ENCODE data around the gene CFAP119.

Gene CFAP119

DNA sequence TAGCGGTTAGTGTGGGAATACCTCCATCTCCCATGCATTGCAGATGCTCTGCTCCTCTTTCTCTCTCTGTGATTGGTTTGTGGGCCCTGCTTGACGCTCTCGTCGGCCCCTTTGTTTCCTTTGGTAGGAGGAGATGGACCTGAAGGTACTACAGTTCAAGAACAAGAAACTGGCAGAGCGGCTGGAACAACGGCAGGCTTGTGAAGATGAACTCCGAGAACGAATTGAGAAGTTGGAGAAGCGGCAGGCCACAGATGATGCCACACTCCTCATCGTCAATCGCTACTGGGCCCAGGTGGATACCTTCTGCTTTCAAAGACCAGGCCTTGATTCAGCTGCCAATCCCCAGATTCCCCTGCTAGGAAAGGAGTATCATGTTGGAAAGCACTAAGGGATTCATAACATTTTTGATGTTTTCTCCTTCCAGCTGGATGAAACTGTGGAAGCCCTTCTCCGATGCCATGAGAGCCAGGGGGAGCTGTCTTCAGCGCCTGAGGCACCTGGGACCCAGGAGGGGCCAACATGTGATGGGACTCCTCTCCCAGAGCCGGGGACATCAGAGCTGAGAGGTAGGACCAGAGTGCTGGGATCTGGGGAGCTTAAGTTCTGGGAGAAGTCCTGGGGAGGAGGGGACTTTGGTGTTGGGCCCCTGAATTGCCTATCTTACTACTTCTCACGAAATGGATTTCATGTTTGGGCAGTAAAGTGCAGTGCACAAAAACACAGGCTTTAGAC, 1.3 kb upstream of the CFAP119 start:
- no peak for DNase-seq (ENCODE audit: low read depth in 2 of 2)

DNA sequence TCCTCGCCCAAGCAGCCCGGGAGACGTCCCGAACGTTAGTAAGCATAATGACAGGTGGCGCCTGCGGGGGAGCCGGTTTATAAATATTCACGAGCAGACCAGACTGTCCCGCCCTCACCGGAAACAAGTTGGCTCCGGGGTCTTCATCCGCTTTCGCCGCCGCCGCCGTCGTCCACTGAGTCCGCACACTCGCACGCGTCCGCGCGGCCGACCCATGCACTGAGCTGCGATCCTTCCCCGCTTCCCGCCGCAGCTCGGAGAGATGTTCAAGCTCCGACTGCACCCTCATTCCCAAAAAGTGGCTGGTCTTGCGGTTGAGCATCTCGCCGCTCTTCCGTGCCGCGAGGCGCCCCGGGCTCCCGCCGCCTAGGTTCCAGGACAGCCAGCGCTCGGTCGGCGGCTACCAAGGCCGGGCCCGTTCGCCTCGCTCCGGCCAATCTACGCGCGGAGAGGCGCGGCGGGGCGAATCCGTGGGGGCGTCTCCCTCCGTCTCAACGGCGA, 385 bp downstream of the CFAP119 start:
- DNase-seq (ENCODE audit: low read depth in 2 of 2): no peak

DNA sequence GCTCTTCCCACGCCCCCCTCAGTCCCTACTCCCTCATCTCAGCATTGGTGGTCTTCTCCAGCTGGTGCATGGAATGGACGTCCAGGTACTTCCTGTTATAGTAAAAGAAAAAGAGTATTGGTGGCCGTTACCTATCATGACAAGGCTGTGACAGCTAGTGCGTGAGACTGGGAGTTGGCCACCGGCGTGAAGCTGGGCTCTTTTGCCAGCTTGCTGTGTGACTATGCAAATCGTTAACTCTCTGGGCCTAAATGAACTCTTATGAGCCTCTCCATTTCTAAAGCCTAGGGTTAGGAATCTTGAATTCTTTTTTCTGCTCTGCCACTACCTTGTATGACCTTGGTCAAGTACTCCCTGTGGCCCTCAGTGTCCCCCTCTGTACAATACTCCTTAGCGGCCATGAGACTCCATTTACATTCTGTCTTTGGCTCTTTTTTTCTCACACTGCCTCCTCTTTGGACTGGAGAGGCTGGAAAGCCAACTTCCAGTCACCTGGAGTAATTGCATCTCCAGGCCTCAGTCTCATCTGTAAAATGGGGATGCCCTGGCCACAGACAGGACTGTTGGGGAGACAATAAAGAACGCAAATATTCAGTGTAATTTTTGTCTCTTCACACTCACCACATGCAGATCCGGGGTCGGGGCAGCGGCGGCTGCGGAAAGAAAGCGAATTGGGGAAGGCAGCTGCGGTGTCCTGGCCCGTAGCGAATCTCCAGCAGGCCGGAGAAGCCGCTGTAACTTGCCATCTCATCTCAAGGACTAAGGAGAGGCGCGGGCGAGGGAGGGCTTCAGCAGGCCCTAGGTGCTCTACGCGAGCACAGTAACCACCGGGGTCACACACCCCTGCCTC, 1.1 kb downstream of the CFAP119 start:
- no peak for DNase-seq (ENCODE audit: low read depth in 2 of 2)

DNA sequence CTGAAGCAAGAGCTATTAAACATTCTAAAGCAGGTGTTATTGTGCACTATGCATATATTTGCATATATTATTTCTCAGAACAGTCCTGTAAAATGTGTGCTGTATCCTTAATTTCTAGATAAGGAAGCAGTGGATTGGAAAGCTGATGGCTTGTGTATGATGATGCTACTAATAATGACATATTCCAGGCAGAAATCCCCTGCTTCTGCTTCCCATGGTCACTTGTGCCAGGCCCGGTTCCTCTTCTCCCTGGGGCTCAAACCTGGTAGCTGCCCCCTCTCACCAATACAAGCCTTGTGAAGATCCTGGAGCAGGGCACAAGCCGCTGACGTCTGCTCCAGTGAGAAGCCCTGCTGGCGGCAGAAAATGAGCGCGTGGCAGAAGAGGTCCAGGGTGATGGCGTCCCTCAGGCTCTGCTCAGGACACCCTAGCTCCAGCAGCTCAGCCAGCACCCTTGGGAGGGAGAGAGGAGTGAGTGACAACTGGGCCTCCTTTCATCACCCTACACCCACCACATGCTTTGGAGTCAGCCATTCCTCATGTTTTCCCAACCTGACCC, 1.8 kb downstream of the CFAP119 start:
- no peak for DNase-seq (ENCODE audit: low read depth in 2 of 2)

DNA sequence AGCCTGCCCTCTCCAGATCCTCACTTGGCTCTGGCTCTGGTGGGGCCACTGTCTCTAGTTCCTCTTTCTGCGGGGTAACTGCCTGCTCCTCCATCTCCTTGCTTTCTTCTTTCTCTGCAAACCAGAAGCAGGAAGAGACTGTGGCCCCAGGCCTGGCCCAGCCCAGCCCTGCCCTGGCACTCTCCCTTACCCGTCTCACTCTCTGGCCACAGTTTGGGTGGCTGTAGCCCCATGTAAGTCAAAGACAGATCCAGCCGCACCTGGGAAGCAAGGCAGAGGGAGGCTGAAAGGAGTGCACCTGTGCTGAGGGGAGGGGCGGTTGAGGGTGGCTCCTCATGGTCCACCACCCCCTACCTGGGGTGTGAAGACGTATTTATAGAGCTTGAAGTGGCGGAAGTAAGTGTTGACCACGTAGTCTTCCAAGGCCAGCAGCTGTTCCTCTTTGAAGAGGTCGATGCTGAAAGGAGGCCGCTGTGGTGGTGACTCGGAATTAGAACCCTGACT, 2.8 kb downstream of the CFAP119 start:
- no peak for DNase-seq (ENCODE audit: low read depth in 2 of 2)

DNA sequence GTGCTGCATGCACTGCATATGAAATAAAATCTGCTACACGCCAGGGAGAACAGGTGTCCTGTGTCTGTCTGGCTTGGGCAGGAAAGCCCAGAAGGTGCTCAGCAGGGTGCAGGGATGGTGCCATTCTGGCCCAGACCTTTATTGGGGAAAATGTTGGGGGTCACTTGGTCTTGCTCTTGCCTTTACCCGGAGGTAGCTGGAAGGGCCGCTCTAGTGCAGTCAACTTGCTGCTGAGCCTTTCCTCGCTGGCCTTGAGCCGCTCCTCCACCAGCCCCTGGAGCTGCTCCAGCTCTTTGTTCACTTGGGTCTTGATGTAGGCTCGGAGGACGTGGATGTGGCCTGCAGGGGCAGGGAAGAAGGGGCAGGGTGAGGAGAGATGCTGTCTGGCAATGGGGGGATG, 4.5 kb downstream of the CFAP119 start:
- DNase-seq (ENCODE audit: low read depth in 2 of 2): no peak

DNA sequence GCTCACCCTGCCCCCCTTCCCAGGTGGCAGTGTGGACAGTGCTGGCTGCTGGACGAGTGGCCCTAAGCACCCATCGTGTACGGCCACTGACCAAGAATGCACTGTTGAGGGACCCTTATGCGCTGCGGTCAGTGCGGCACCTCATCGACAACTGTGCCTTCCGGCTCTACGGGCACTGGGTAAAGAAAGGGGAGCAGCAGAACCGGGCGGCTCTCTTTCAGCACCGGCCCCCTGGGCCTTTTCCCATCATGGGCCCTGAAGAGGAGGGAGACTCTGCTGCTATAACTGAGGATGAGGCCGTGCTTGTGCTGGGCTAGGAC, 5.1 kb downstream of the CFAP119 start:
- no peak for DNase-seq (ENCODE audit: low read depth in 2 of 2)

DNA sequence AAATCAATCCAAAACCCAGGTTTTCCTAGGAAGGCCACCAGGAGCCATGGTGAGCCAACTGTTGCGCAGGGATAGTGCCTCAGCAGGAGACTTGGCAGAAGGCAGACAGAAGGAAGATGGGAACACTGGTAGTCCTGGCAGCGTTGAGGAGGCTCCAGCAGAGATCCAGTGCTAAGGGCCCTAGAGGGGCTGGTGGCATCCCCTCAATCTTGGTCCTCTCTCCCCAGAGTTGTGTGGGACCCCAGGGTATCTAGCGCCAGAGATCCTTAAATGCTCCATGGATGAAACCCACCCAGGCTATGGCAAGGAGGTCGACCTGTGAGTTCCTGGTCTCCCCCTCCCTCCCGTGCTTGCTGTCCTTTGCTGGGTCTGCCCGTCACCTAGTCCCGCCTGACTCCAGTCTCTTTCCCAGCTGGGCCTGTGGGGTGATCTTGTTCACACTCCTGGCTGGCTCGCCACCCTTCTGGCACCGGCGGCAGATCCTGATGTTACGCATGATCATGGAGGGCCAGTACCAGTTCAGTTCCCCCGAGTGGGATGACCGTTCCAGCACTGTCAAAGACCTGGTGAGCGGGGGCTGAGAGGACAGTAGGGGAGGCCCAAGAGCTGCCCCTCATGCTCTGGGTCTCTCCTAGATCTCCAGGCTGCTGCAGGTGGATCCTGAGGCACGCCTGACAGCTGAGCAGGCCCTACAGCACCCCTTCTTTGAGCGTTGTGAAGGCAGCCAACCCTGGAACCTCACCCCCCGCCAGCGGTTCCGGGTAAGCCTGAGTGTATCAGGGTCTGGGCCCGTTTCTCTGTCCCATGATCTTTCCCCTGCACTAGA, 5.7 kb downstream of the CFAP119 start:
- DNase-seq (ENCODE audit: low read depth in 2 of 2): no peak

DNA sequence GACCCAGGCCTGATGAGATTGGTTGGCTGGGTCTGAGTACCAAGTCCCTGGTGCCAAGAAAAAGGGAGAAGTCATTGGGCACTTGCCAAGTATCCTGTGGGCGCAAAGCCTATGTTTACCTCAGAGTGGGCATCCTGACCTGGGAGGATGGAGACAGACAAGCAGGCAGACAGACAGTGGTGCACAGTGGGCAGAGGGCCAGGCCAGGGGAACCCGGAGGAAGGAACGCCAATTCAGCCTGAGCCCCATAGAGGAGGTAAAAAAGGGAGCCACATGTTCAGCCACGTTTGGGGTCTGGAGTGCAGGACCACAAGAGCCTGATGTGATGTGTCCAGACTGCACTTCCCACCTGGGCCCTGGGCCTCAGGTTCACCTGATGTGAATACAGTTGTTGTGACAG, 8.3 kb downstream of the CFAP119 start:
- no peak for DNase-seq (ENCODE audit: low read depth in 2 of 2)

DNA sequence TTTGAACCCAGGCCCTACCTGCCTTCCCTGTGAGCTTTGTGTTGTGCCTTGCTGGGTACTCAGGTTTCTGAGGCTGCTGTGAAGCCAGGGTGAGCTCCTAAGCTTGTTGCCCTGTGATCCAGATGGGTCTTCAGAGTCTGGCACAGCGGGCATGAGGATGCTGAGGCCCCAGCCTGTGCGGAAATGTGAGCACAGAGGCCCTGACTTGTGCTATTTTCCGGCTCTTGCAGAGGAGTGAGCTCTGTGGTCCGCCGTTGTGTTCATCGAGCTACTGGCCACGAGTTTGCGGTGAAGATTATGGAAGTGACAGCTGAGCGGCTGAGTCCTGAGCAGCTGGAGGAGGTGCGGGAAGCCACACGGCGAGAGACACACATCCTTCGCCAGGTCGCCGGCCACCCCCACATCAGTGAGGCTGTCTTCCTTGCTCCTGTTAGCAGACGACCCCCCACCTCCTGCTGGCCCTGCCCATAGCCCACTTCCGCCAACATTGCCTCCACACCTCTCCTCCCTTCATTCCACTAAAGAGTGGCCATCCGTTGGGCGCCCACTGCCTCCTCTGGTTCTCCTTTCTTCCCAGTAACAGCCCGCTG, 10.9 kb downstream of the CFAP119 start:
- no peak for DNase-seq (ENCODE audit: low read depth in 2 of 2)

DNA sequence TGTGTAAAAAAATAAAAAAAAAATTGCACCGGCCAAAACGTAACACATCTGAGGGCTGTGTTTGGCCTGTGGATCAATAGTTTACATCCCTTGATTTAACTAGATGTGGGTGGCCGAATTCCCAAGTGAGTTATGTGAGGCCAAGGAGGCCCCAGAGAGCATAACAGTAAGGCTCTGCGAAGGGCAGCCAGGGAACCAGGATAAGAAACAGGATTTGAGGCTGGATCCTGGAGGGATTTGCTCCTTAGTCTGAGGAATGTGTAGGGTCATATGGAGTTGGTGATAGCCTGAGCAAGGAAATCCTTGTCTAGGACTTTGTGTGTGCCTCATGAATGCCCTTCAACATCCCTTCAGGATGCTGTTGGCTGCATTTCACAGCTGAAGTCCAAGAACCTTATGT, 11.7 kb downstream of the CFAP119 start:
- DNase-seq (ENCODE audit: low read depth in 2 of 2): no peak

DNA sequence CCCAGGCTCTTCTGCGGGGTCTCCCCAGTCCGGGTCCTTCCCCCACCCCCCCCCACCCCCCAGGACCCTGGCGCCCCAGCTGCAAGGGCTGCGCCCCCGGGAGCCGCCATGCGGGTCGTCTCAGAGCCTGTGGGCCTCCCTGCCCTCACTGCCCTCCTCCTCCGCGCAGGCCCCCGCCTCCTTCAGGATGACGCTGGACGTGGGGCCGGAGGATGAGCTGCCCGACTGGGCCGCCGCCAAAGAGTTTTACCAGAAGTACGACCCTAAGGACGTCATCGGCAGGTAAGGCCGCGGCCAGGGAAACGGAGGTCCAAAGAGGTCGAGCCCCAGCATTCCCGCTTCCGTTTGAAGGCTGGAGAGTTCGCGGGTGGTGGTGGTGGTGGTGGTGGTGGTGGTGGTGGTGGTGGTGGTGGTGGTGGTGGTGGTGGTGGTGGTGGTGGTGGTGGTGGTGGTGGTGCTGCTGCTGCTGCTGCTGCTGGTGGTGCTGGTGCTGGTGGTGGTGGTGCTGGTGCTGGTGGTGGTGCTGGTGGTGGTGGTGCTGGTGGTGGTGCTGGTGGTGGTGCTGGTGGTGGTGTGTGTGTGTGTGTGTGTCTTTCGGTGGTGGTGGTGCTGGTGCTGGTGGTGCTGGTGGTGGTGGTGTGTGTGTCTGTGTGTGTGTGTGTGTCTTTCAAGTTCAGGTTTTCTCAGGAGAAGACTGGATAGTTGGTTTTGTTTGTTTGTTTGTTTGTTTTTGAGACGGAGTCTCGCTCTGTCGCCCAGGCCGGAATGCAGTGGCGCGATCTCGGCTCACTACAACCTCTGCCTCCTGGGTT, 13.0 kb downstream of the CFAP119 start:
- DNase-seq (ENCODE audit: low read depth in 2 of 2): no peak

DNA sequence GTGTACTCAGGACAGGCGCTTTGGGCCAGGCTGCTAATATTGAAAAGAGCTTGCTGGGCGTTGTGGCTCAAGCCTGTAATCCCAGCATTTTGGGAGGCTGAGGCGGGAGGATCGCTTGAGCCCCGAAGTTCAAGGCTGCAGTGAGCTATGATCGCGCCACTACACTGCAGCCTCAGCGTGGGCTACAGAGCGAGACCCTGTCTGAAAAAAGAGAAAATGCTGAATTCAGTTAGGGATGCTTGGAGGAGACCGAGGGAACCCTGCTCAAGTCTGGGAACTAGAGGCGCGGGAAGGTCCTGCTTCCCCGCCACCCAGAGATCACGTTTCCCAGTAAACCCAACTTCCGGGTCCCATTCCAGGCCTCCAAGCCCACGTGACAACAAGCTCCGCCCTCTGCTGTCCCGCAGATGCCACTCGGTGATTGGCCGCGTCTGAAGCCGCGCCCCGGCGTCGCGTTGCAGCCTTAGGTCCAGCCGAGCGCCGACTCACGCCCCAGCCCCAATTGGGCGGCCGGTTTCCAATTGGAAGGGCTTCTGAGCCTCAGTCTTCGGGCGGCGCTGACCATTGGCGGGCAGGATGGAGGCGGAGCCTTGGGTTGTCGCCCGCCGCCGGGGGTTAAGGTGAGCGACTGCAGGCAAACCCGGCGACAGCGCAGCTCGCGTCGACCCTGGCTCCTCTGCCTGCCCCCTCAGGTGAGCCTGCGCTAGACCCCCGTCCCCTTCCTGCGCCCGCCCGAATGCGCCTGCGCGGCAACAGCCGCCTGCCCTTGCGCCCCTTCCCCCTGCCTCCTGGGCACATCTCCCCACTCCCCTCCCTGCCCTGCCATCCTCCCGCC, 13.8 kb downstream of the CFAP119 start, which contains the start of gene PHKG2:
Gene PHKG2, plus strand, starts transcription at position 627 of the 835 bp plus-strand sequence. CDS start 396 bp downstream, outside the sequence.
- peak; percentile 93 to 96 for DNase-seq (ENCODE audit: low read depth in 2 of 2)

DNA sequence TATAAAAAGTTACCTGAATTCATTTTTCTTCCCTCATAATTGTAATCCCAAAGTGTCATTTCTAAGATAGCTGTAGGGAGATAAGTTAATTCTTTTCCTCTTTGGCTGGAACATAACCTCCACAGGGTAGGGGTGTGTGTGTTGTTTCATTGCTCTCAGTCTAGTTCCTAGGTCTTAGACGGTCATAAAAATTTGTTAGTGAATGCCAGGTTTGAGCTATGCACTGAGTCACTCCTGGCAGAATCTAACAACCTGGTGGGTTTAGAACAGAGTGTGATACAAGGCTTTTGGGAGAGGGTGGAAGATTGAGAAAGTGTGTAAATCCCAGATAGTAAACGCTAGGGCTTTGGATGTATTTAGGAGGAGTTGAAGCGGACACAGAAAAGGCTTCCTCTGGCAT, 14.5 kb downstream of the CFAP119 start:
- no peak for DNase-seq (ENCODE audit: low read depth in 2 of 2)

DNA sequence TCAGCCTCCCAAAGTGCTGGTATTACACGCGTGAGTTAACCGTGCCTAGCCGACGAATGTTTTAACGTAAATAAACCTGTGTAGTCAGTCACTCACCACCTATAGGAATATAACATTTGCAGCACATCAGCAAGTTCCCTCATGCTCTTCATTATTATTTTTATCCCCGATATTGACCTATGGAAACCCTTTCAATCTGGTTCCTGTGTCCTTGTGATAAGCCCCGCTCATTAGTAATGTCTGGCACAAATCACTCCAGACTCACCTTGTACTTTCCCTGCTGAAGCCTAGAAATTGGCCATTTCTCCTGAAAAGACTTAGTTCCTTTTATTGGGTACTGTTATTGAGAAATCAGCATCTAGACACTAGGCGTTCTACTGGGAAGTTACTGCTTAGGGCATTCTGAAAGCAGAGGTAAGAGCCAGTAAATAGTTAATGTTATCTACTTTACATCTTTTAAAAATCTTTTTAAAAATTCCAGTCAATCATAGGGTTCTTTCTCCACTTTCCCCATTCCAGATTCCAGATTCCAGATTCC, 15.2 kb downstream of the CFAP119 start:
- no peak for DNase-seq (ENCODE audit: low read depth in 2 of 2)

DNA sequence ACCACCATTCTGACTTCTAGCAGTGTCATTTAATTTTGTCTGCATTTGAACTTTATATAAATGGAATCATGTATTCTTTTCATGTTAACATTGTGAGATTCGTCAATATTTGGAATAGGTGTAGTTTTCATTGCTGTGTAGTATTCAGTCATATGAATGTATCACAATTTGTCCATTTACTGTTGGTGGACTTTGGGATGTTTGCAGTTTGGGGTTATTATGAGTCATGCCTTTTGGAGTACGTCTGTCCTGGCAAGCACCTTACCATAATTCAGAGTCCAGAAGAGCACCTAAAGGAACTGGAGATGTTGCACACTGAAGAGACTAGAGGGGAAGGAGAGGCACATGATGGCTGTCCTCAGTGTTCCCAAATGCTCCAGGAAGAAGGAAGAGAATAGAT, 16.8 kb downstream of the CFAP119 start:
- DNase-seq (ENCODE audit: low read depth in 2 of 2): no peak

DNA sequence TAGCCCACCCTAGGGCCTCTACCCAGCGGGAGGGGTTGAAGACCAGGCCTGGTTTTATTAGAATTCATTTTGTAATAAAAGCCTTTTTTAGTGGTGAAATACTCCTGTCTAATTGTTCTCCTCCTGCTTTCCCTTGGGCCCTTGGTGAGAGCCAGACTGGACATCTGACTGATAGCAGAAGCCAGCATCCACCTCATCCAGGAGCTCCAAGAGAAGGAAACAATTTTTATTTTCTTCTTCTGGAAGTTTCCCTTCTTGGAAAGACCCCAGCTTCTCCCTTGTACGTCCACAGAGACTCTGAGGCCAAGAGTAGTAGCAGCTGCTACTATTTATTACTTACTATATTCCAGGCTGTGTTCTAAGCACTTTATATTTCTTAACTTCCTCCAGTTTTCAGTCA, 17.7 kb downstream of the CFAP119 start:
- DNase-seq (ENCODE audit: low read depth in 2 of 2): no peak

DNA sequence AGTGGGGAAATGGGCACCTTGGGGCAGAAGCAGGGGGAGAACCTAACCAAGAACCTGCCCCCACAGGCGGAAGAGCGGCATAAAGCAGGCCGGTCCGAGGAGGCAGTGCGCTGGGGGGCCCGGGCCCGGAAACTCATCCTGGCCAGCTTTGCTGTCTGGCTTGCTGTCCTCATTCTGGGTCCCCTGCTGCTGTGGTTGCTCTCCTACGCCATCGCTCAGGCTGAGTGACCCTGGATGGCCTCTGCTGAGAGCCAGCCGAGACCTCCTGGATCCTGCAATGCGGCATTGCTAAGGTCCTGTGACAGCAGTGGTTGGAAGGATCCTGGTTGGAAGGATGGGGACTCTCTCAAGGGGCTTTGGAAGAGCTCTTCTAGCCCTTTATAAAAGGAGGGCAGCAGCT, 18.1 kb downstream of the CFAP119 start:
- DNase-seq (ENCODE audit: low read depth in 2 of 2): no peak

DNA sequence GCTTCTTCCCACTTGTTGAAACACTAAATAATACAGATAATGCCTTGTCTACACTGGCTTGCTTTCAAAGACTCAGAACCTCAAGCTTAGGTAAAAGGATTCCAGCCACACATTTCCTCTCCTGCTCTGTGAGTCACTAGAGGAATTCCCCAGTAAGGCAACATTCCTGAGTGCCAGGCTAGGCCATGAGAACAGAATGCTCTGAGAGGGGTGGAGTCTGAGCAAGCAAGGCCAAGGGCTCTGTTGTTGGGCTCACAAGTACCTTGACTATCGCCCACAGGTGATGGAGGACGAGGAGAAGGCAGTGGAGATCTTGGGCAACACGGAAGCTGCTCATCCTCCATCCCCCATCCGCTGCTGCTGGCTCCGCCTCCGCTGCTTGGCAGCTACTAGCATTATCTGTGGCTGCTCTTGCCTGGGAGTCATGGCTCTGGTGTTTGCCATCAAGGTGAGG, 20.4 kb downstream of the CFAP119 start:
- DNase-seq (ENCODE audit: low read depth in 2 of 2): peak; percentile 23

All from fibroblast of skin of left biceps (primary cell).